PC-3 (cell line): Measurements from ENCODE around the gene ZMYND10. TPM values are rescaled to one million over a fixed set of nuclear protein-coding genes. Genes with fewer than 3 reads are reported as not detected.

Experiments
- ATAC-seq: fragments of 200-7000 bp; cut with Tn5 transposase; 2 replicates; pipeline ENCODE4 v1.9.1; 2020; ENCODE audit warnings: mild to moderate bottlenecking, moderate library complexity
- BruUV-seq: library from RNA; stranded (reverse); fragments of 400-500 nt; replicated peaks from 2 replicates; lab custom pipeline; 2021; lab: Mats Ljungman, UMichigan
- CTCF ChIA-PET: fragments of 300-600 bp; sonication (Branson Sonifier 250); formaldehyde crosslinking; loops from one replicate; lab custom pipeline; 2022; ENCODE audit warnings: antibody characterized with exemption; lab: Charles Lee
- POLR2A ChIA-PET: fragments of 300-600 bp; sonication (Branson Sonifier 250); formaldehyde crosslinking; loops from one replicate; lab custom pipeline; 2022; ENCODE audit warnings: antibody characterized with exemption; ENCODE audit not compliant: unreplicated experiment; lab: Charles Lee
- DNase-seq: peaks from one replicate; pipeline ENCODE4 v3.0.0-alpha.2; 2015
- H2AFZ ChIP-seq: fragments of 300-600 bp; sonication (generic); 2 replicates; pipeline ENCODE4 v1.6.0; 2016; ENCODE audit warnings: antibody characterized with exemption, low read length
- H3F3A ChIP-seq: fragments of 300-600 bp; sonication (generic); one replicate; pipeline ENCODE4 v1.6.0; 2017; ENCODE audit warnings: antibody characterized with exemption, low read length, control low read depth, mild to moderate bottlenecking; ENCODE audit not compliant: unreplicated experiment
- H3K27ac ChIP-seq: fragments of 300-600 bp; sonication (generic); 2 replicates; pipeline ENCODE4 v1.5.1; 2016; ENCODE audit warnings: mild to moderate bottlenecking, low read length
- H3K27me3 ChIP-seq: fragments of 300-600 bp; sonication (generic); 2 replicates; pipeline ENCODE4 v1.6.1; 2016; ENCODE audit warnings: low read length, mixed read lengths
- H3K36me3 ChIP-seq: fragments of 300-600 bp; sonication (generic); 2 replicates; pipeline ENCODE4 v1.6.1; 2016; ENCODE audit warnings: low read depth, mixed run types, low read length, mixed read lengths
- H3K4me1 ChIP-seq: fragments of 300-600 bp; sonication (generic); 2 replicates; pipeline ENCODE4 v1.5.1; 2016; ENCODE audit warnings: low read length; ENCODE audit not compliant: insufficient read depth
- H3K4me2 ChIP-seq: fragments of 300-600 bp; sonication (generic); 2 replicates; pipeline ENCODE4 v1.6.0; 2016; ENCODE audit warnings: low read length
- H3K4me3 ChIP-seq: fragments of 300-600 bp; sonication (generic); 2 replicates; pipeline ENCODE4 v1.5.1; 2016; ENCODE audit warnings: mild to moderate bottlenecking, low read length, mixed read lengths
- H3K79me2 ChIP-seq: fragments of 300-600 bp; sonication (generic); 2 replicates; pipeline ENCODE4 v1.6.1; 2017; ENCODE audit warnings: low read length, mixed read lengths
- H3K9ac ChIP-seq: fragments of 300-600 bp; sonication (generic); 2 replicates; pipeline ENCODE4 v1.6.0; 2016; ENCODE audit warnings: mild to moderate bottlenecking, low read length
- H3K9me2 ChIP-seq: fragments of 300-600 bp; sonication (generic); replicated peaks from 2 replicates; pipeline ENCODE4 v1.6.1; 2016; ENCODE audit warnings: mixed run types, low read length, mixed read lengths
- H3K9me3 ChIP-seq: fragments of 300-600 bp; sonication (generic); 2 replicates; pipeline ENCODE4 v1.6.1; 2016; ENCODE audit warnings: low read length, mixed read lengths
- H4K20me1 ChIP-seq: fragments of 300-600 bp; sonication (generic); 2 replicates; pipeline ENCODE4 v1.6.1; 2016; ENCODE audit warnings: low read length, mixed read lengths
- CTCF ChIP-seq: fragments of 300-600 bp; sonication (generic); conservative IDR thresholded peaks from 2 replicates; pipeline ENCODE4 v1.5.1; 2017; ENCODE audit warnings: antibody characterized with exemption, low read depth, mild to moderate bottlenecking, low read length
- EZH2 ChIP-seq: fragments of 300-600 bp; sonication (generic); IDR thresholded peaks from one replicate; pipeline ENCODE4 v1.6.1; 2017; ENCODE audit warnings: antibody characterized with exemption, mild to moderate bottlenecking, low read length; ENCODE audit not compliant: unreplicated experiment
- EZH2phosphoT487 ChIP-seq: fragments of 300-600 bp; sonication (generic); IDR thresholded peaks from 2 replicates; pipeline ENCODE4 v1.6.1; 2018; ENCODE audit warnings: mild to moderate bottlenecking, antibody characterized with exemption, low read length, borderline replicate concordance
- intact Hi-C: fragments of 100-400 bp; cut with micrococcal nuclease; formaldehyde crosslinking; loops from 2 replicates; pipeline ENCODE4 v1.9.0; 2023
- total RNA-seq: library from RNA; depleted of rRNA; stranded (reverse); fragments of >200 nt; gene quantifications from 2 replicates; pipeline ENCODE4 v1.2.3, GENCODE V29; 2014

ZMYND10 gene
- total RNA-seq, 1 experiment from 2014 or later, result 1.6 TPM

GRCh38 chr3:50365080-50365841 is 19.7 kb upstream of the ZMYND10 start:
- Histone ChIP-seq H3K9me2 (no peaks in the 10 kb centered on the region), H3K27me3 (no peaks in the 10 kb centered on the region), H3F3A (no peaks in the 10 kb centered on the region), H3K36me3 (no peaks in the 10 kb centered on the region), H3K79me2 (no peaks in the 10 kb centered on the region), H3K4me1 (no peaks in the 10 kb centered on the region), H4K20me1 (no peaks in the 10 kb centered on the region), H3K4me2 (peak overlapping the region; percentile 76), H3K27ac (no peak overlapping the region), H3K4me3 (peak overlapping the region; percentile 56), H3K9me3 (no peaks in the 10 kb centered on the region), H3K9ac (0 out of 2 replicates have a peak overlapping the region, but pooled peaks have one; percentile 1), H2AFZ (peak overlapping the region; percentile 60)
- TF ChIP-seq EZH2phosphoT487 (no peak), EZH2 (no peak), CTCF (no peak)
- ATAC-seq (peak; percentile 80), DNase-seq (peak; percentile 82)
- CTCF ChIA-PET, result no interaction called here
- TSS peak; percentile 43 for BruUV-seq
- POLR2A ChIA-PET, result interaction anchor here (0.6 kb wide), 1 partner anchor 267 kb away, joined by 4 read pairs; no protein-coding TSS in a partner anchor
- intact Hi-C loops, result no loop called here

- peak overlapping the region; percentile 71 for H3K4me2 ChIP-seq
- DNase-seq, result no peak
- CTCF ChIA-PET, result interaction anchor here (0.6 kb wide), 1 partner anchor 247 kb away, joined by 4 read pairs; the partner anchor contains the start of gene CISH
These were observed 19.1 kb upstream of the ZMYND10 start for GRCh38 chr3:50364573-50365079.

More at GRCh38 chr3:50364573-50365079, 19.1 kb upstream of the ZMYND10 start:
- no peak overlapping the region for H3K9ac ChIP-seq
- TF ChIP-seq EZH2 (no peak), CTCF (no peak), EZH2phosphoT487 (no peak)
- H3K9me3 ChIP-seq, result no peaks in the 10 kb centered on the region
- peak; percentile 32 for ATAC-seq
- BruUV-seq, result no TSS peak
- intact Hi-C loops, result no loop called here
- 0 out of 2 replicates have a peak, but pooled peaks cover 5% of the 10 kb centered on the region for H3K4me1 ChIP-seq
- H4K20me1 ChIP-seq, result no peaks in the 10 kb centered on the region
- POLR2A ChIA-PET, result no interaction called here
- H3F3A ChIP-seq, result no peaks in the 10 kb centered on the region
- H2AFZ ChIP-seq, result peak overlapping the region; percentile 55; the same call in 1 of the 2 replicates
- no peaks in the 10 kb centered on the region for H3K27me3 ChIP-seq
- H3K27ac ChIP-seq, result no peak overlapping the region
- no peaks in the 10 kb centered on the region for H3K9me2 ChIP-seq
- peak overlapping the region; percentile 52 for H3K4me3 ChIP-seq
- H3K36me3 ChIP-seq, result no peaks in the 10 kb centered on the region
- H3K79me2 ChIP-seq, result no peaks in the 10 kb centered on the region
